ENCODE results near the gene P4HA1.

The P4HA1 gene

DNA sequence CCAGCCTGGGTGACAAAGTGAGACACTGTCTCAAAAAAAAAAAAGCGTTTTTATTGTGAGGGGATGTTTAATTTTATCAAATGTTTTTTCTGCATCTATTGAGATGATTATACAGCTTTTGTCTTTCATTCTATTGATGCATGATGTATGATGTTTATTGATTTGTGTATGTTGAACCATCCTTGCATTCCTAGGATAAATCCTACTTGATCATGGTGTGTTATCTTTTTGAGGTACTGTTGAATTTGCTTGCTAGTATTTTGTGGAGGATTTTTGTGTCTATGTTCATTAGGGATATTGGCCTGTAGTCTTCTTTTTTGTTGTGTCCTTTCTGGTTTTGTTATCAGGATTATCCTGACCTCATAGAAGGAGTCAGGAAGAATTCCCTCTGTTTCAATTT is 119.8 kb downstream of the P4HA1 start:
- DNase-seq: no peak

Data from inflammatory macrophage treated with lipopolysaccharide for 4 hours (primary cell).